Subcutaneous preadipocyte (primary cell): ENCODE data around the gene SNTB2. TPM values are rescaled to one million over a fixed set of nuclear protein-coding genes. Genes with fewer than 3 reads are reported as not detected.

Source experiments
- small RNA-seq: library from RNA; depleted of rRNA; stranded (forward); fragments of <200 nt; gene quantifications from one replicate; pipeline ENCODE3, GENCODE V24; 2012
- total RNA-seq: library from RNA; depleted of rRNA; stranded (reverse); fragments of >200 nt; gene quantifications from 2 replicates; pipeline ENCODE4 v1.2.3, GENCODE V29; 2012

SNTB2 gene
- 27.9 and 47.3 TPM in 2 replicates for total RNA-seq

GRCh38 chr16:69186642-69187445 lies at the start of gene SNTB2:
TSS of gene SNTB2 (plus strand) at chr16:69187164. CDS start at chr16:69187167, 3 bp downstream.

GRCh38 chr16:69310653-69311532 lies 123.9 kb downstream of the SNTB2 start, which contains the start of gene VPS4A:
TSS of gene VPS4A (plus strand) at chr16:69311350. CDS start at chr16:69311512, 162 bp downstream.

GRCh38 chr16:69330286-69331109 lies 143.5 kb downstream of the SNTB2 start, which contains the start of gene PDF:
TSS of gene PDF (minus strand) at chr16:69330588. CDS start at chr16:69330570, 18 bp downstream.

DNA sequence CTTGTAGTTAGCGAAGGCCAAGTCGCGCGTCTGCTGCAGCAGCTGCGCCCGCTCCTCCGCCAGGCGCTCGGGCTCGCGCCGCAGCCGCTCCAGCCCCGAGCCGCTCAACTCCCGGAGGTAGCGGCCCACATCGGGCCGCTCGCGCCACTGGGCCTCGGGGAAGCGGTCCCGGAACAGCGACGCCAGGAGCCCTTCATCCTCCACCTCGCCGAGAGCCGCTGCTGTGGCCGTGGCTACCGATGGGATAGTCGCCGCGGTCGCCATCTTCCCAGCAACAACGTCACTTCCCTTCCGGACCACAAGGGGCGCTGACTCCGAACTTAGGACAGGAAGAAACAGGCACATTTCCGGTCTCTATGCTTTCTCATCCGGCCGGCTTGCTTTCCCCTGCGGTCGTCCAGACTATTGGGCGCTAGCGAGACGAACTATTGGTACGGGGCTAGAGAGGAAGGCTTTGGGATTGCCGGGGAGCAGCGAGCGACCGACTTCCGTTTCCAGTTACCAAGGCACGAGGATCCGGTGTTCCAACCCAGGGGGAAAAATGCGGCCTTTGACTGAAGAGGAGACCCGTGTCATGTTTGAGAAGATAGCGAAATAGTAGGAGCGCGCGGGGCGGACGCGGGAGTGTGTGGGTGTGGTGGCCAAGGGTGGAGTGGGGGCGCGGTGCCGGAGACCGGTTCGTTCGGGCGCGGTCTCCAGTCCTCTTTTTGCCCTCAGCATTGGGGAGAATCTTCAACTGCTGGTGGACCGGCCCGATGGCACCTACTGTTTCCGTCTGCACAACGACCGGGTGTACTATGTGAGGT lies 152.5 kb downstream of the SNTB2 start, which contains the start of the genes COG8 and NIP7:
TSS of gene COG8 (minus strand) at position 276 of the 806 bp plus-strand sequence. CDS start at position 264, 12 bp downstream.
TSS of gene NIP7 (plus strand) at position 484 of the 806 bp plus-strand sequence. CDS start at position 542, 58 bp downstream.

GRCh38 chr16:69351309-69352027 lies 164.5 kb downstream of the SNTB2 start, which contains the start of gene TMED6:
TSS of gene TMED6 (minus strand) at chr16:69351786. CDS start at chr16:69351753, 33 bp downstream.

Small RNA genes lying within 50 kb of the gene (small RNA-seq; reads per million reads assigned to genes)
- not detected for gene RF00019
- gene RNU6-22P, result 1.0 reads per million, percentile 60 among the genes with 10 or more reads in this experiment

Other genes starting within 250 kb of the SNTB2 start
- under 0.01 and 0.20 TPM in 2 replicates for gene HAS3, start 81.5 kb upstream of the SNTB2 start, total RNA-seq
- gene CHTF8, start 54.6 kb upstream of the SNTB2 start, total RNA-seq, result 59.2 and 82.5 TPM in 2 replicates
- 16.2 and 21.9 TPM in 2 replicates for gene UTP4, start 54.5 kb upstream of the SNTB2 start, total RNA-seq
- gene VPS4A, start 124.2 kb downstream of the SNTB2 start, total RNA-seq, result 34.5 and 43.0 TPM in 2 replicates
- 11.8 and 15.2 TPM in 2 replicates for gene PDF, start 143.4 kb downstream of the SNTB2 start, total RNA-seq
- gene COG8, start 152.4 kb downstream of the SNTB2 start, total RNA-seq, result 36.0 and 45.2 TPM in 2 replicates
- gene NIP7, start 152.6 kb downstream of the SNTB2 start, total RNA-seq, result 33.8 and 42.6 TPM in 2 replicates
- 0.37 TPM in 1 of 2 replicates, not detected in the other for gene TMED6, start 164.6 kb downstream of the SNTB2 start, total RNA-seq
- 10.7 and 16.2 TPM in 2 replicates for gene TERF2, start 198.8 kb downstream of the SNTB2 start, total RNA-seq
- 83.0 and 125 TPM in 2 replicates for gene CYB5B, start 237.5 kb downstream of the SNTB2 start, total RNA-seq